ENCODE data around the gene SH3GLB1. TPM values are rescaled to one million over a fixed set of nuclear protein-coding genes. Genes with fewer than 3 reads are reported as not detected.

SH3GLB1 gene
- total and polyA plus RNA-seq, 2 experiments from 2014 or later: 59.3 to 89.1 TPM

DNA sequence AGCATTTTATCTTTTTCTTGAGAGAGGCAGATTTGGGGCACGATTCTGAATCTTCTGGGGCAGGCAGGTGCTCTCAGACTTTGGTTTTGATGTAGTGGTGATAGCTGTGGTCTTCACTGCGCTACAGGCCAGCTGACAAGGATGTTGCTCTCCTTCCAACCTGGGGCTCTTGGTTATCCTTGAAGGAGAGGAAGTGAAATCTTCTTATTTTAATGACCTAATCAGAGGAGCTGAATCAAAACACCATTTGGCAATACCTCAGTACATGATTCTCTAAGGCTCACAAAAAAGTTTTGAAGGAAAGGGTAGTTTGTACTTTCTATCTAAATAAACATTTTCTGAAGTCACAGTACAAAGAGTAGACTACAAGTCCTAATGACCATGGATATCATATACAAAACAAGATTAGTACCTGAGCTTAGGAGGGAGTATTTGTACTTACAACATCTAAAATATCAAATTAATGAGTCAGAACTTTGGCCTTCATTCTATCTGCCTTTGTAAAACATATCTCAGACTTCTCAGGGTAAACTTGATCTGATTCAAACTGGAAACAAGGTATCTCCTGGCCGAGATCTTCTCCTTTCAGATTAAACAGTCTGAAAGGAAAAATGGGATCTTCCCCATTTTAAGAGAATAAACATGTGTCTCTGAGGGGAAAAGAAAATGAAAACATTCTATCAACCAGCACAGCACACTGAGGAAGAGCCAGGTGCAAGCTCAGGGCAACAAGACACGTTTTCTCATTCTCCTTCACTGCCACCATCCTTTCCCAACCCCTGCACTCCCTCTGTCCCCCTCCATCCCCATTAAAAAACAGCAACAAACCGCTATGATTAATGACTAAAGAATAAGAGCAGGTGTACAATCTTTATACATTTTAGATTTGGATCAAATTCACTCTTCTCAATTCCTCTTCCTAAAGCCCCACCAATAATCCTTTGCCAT is 69.2 kb downstream of the SH3GLB1 start:
- Histone ChIP-seq H3K27me3 (no peaks in the 10 kb centered on the region), H3K9me2 (replicated peaks; ENCODE audit: insufficient read depth) (no peaks in the 10 kb centered on the region), H3K9me3 (ENCODE audit: low read depth) (no peaks in the 10 kb centered on the region), H3K79me2 (no peaks in the 10 kb centered on the region), H3K4me1 (ENCODE audit: insufficient read depth) (peaks cover 21% of the 10 kb centered on the region), H3K4me3 (no peak overlapping the region), H3K4me2 (peak overlapping the region; percentile 72), H4K20me1 (ENCODE audit: insufficient read depth, poor library complexity, severe bottlenecking) (no peaks in the 10 kb centered on the region), H2AFZ (no peak overlapping the region), H3K36me3 (replicated peaks; ENCODE audit: insufficient read depth, low read depth) (no peaks in the 10 kb centered on the region), H3K27ac (peak overlapping the region; percentile 83)
- DNase-seq (ENCODE audit: low spot score): no peak
- TF ChIP-seq EZH2 (IDR thresholded peaks at IDR 0.05; ENCODE audit: borderline replicate concordance) (no peak), EZH2phosphoT487 (IDR thresholded peaks at IDR 0.05; ENCODE audit: low read depth, severe bottlenecking, unreplicated experiment) (no peak)
- TF ChIP-seq, protein P1, sequence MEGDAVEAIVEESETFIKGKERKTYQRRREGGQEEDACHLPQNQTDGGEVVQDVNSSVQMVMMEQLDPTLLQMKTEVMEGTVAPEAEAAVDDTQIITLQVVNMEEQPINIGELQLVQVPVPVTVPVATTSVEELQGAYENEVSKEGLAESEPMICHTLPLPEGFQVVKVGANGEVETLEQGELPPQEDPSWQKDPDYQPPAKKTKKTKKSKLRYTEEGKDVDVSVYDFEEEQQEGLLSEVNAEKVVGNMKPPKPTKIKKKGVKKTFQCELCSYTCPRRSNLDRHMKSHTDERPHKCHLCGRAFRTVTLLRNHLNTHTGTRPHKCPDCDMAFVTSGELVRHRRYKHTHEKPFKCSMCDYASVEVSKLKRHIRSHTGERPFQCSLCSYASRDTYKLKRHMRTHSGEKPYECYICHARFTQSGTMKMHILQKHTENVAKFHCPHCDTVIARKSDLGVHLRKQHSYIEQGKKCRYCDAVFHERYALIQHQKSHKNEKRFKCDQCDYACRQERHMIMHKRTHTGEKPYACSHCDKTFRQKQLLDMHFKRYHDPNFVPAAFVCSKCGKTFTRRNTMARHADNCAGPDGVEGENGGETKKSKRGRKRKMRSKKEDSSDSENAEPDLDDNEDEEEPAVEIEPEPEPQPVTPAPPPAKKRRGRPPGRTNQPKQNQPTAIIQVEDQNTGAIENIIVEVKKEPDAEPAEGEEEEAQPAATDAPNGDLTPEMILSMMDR (IDR thresholded peaks at IDR 0.05; ENCODE audit: poor library complexity): no peak
- 44% methylated on average over 5 of the region's 5 CpGs for WGBS (ENCODE audit: low lambda C conversion rate, missing lambda C conversion rate)

DNA sequence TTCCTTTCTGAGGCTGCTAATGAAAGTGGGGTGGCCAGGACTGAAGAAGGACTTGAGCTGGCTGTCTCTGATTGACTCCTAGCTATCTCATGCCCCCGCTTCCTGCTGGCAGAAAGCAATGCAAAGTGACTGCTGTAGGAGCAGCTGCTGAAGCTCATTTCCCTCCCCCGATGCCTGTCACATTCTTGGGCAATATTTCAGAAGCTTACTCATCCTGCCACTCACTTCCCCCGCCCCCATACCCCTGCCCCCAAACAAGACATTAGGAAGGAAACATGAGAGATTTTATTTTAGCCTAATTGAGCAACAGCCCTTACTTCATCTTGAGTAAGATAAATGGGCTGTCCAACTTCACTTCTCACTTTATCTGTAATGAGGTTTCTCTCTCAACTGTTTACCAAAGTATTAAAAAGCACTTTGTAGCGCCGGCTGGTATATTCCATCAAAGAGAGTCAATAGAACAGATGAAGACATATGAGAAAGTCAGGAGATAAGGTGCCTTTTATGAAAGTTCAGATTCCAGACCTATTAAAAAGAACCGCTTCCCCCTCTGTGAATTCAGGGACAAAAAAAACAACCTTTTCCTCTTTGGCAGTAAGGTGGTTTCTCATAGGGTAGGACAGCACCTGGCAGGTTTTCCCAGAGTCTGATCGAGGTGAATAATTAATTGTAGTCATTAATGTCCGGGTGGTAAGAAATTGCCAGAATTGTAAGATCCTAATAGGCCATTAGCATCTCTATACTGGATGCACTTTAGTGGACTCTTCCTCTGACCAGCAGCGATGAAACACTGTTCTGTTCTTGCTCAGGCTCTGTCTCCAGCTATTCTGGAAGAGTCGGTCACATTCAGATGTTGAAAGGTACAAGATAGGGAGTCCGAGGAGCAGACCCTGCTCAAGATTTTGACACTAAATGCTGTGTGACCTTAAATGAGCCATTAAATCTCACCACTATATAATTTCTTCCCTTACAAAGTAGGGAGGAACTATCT is 70.2 kb downstream of the SH3GLB1 start:
- H3K4me1 ChIP-seq (ENCODE audit: insufficient read depth): peaks cover 21% of the 10 kb centered on the region
- DNase-seq (ENCODE audit: low spot score): peak; percentile 84
- no peaks in the 10 kb centered on the region for H3K36me3 ChIP-seq (replicated peaks; ENCODE audit: insufficient read depth, low read depth)
- TF ChIP-seq EZH2phosphoT487 (IDR thresholded peaks at IDR 0.05; ENCODE audit: low read depth, severe bottlenecking, unreplicated experiment): peak; percentile 98
- TF ChIP-seq, protein P1 (IDR thresholded peaks at IDR 0.05; ENCODE audit: poor library complexity): no peak
- peak overlapping the region; percentile 83 for H3K27ac ChIP-seq
- no peaks in the 10 kb centered on the region for H4K20me1 ChIP-seq (ENCODE audit: insufficient read depth, poor library complexity, severe bottlenecking)
- no peaks in the 10 kb centered on the region for H3K9me2 ChIP-seq (replicated peaks; ENCODE audit: insufficient read depth)
- no peak overlapping the region for H3K4me3 ChIP-seq
- H3K9me3 ChIP-seq (ENCODE audit: low read depth): no peaks in the 10 kb centered on the region
- no peak overlapping the region for H2AFZ ChIP-seq
- 17% methylated on average over 11 of the region's 11 CpGs for WGBS (ENCODE audit: low lambda C conversion rate, missing lambda C conversion rate)
- no peaks in the 10 kb centered on the region for H3K27me3 ChIP-seq
- H3K79me2 ChIP-seq: no peaks in the 10 kb centered on the region
- H3K4me2 ChIP-seq: peak overlapping the region; percentile 72

DNA sequence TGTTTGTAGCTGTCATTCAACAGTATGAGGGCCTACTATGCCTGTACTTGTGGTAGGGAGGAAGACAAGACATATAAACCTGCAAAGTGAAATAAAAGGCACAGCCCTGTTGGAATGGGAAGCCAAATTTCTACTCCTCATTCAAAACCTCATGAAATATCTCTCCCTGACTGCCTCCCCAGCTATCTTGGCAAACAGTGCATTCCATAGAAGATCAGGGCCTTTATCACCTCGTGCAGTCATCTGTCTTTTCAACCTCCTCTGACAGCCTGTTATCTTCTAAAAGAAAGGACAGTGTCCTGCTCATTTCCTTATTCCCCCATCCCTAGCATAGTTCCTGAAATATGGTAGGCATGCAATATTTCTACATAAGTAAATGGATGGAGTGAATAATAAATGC is 71.0 kb downstream of the SH3GLB1 start:
- H3K4me1 ChIP-seq (ENCODE audit: insufficient read depth): peaks cover 21% of the 10 kb centered on the region
- no peaks in the 10 kb centered on the region for H3K79me2 ChIP-seq
- H3K27me3 ChIP-seq: no peaks in the 10 kb centered on the region
- peak overlapping the region; percentile 41 for H3K27ac ChIP-seq
- no peaks in the 10 kb centered on the region for H3K9me2 ChIP-seq (replicated peaks; ENCODE audit: insufficient read depth)
- H4K20me1 ChIP-seq (ENCODE audit: insufficient read depth, poor library complexity, severe bottlenecking): no peaks in the 10 kb centered on the region
- WGBS (ENCODE audit: low lambda C conversion rate, missing lambda C conversion rate): 16% methylated on average over 1 of the region's 1 CpG
- no peak overlapping the region for H3K4me3 ChIP-seq
- H3K4me2 ChIP-seq: peak overlapping the region; percentile 72
- H3K9me3 ChIP-seq (ENCODE audit: low read depth): no peaks in the 10 kb centered on the region
- H2AFZ ChIP-seq: no peak overlapping the region
- no peaks in the 10 kb centered on the region for H3K36me3 ChIP-seq (replicated peaks; ENCODE audit: insufficient read depth, low read depth)
- DNase-seq (ENCODE audit: low spot score): no peak
- TF ChIP-seq, protein P1 (IDR thresholded peaks at IDR 0.05; ENCODE audit: poor library complexity): no peak
- TF ChIP-seq EZH2 (IDR thresholded peaks at IDR 0.05; ENCODE audit: borderline replicate concordance) (no peak), EZH2phosphoT487 (IDR thresholded peaks at IDR 0.05; ENCODE audit: low read depth, severe bottlenecking, unreplicated experiment) (no peak)

All from hepatocyte (in vitro differentiated cells).